HCEC 1CT (cell line): ENCODE results near the gene TMEM185A.
"Not testable (repeated sequence)": the region's sequence is repeated elsewhere in the genome, so short reads cannot be mapped to it uniquely, and the experiment has no call there.

Source experiments
- DNase-seq: peaks from one replicate; pipeline ENCODE4 v3.0.0-alpha.2; 2017

TMEM185A gene

GRCh38 chrX:149619662-149620061, 11.9 kb downstream of the TMEM185A start:
- not testable (repeated sequence) for DNase-seq

- DNase-seq, result no peak
Measured at GRCh38 chrX:149618871-149619270, 12.7 kb downstream of the TMEM185A start.

GRCh38 chrX:149611623-149612175, 19.9 kb downstream of the TMEM185A start:
- DNase-seq, result no peak

- DNase-seq, result no peak
Measured at GRCh38 chrX:149610511-149610910, 21.1 kb downstream of the TMEM185A start.

GRCh38 chrX:149607699-149608098, 23.9 kb downstream of the TMEM185A start:
- no peak for DNase-seq

GRCh38 chrX:149605248-149605885, 26.2 kb downstream of the TMEM185A start:
- DNase-seq, result not testable (repeated sequence)

- DNase-seq, result not testable (repeated sequence)
Measured at GRCh38 chrX:149598603-149599002, 33.0 kb downstream of the TMEM185A start.

- DNase-seq, result not testable (repeated sequence)
Measured at GRCh38 chrX:149595943-149596342, 35.6 kb downstream of the TMEM185A start.

- DNase-seq, result not testable (repeated sequence)
Measured at GRCh38 chrX:149595214-149595613, 36.4 kb downstream of the TMEM185A start, which contains the start of gene HSFX2. Gene HSFX2 (minus strand): TSS chrX:149595314. CDS start chrX:149594700, 614 bp downstream.

- DNase-seq, result not testable (repeated sequence)
Measured at GRCh38 chrX:149590993-149591392, 40.6 kb downstream of the TMEM185A start.

- DNase-seq, result not testable (repeated sequence)
Measured at GRCh38 chrX:149587359-149587758, 44.2 kb downstream of the TMEM185A start, which contains the start of gene MAGEA9B. Gene MAGEA9B (minus strand): TSS chrX:149587459. CDS start chrX:149583179, 4,280 bp downstream.

GRCh38 chrX:149585631-149586030, 46.0 kb downstream of the TMEM185A start:
- not testable (repeated sequence) for DNase-seq

GRCh38 chrX:149573456-149573855, 58.1 kb downstream of the TMEM185A start:
- not testable (repeated sequence) for DNase-seq

GRCh38 chrX:149572743-149573142, 58.8 kb downstream of the TMEM185A start:
- no peak for DNase-seq

- no peak for DNase-seq
Measured at GRCh38 chrX:149571770-149572169, 59.8 kb downstream of the TMEM185A start.

GRCh38 chrX:149570668-149571067, 60.9 kb downstream of the TMEM185A start:
- DNase-seq, result peak; percentile 37

GRCh38 chrX:149569770-149570169, 61.8 kb downstream of the TMEM185A start:
- no peak for DNase-seq

- no peak for DNase-seq
Measured at GRCh38 chrX:149568701-149569296, 62.8 kb downstream of the TMEM185A start.

- no peak for DNase-seq
Measured at GRCh38 chrX:149567621-149568417, 63.8 kb downstream of the TMEM185A start.

- no peak for DNase-seq
Measured at GRCh38 chrX:149563359-149563758, 68.2 kb downstream of the TMEM185A start.

- DNase-seq, result not testable (repeated sequence)
Measured at GRCh38 chrX:149555251-149555650, 76.3 kb downstream of the TMEM185A start.

GRCh38 chrX:149551939-149552248, 79.7 kb downstream of the TMEM185A start:
- DNase-seq, result not testable (repeated sequence)

- not testable (repeated sequence) for DNase-seq
Measured at GRCh38 chrX:149551245-149551938, 80.2 kb downstream of the TMEM185A start.
